HEK293 (cell line): ENCODE measurements around the gene ARCN1.
"Not testable (repeated sequence)": the region's sequence is repeated elsewhere in the genome, so short reads cannot be mapped to it uniquely, and the experiment has no call there.

Source experiments
- CTCF ChIA-PET: fragments of 350-600 bp; formaldehyde crosslinking; extraction: SDS; loops from one replicate; lab custom pipeline; 2021; ENCODE audit warnings: antibody characterized with exemption; lab: Yijun Ruan, JAX
- POLR2A ChIA-PET: fragments of 300-600 bp; formaldehyde crosslinking; extraction: SDS; loops from one replicate; lab custom pipeline; 2020; ENCODE audit warnings: antibody characterized with exemption, inconsistent platforms; lab: Yijun Ruan, JAX
- H3K27ac ChIP-seq: fragments of 200-500 bp; sonication (Bioruptor generic); 2 replicates; pipeline ENCODE4 v1.5.1; 2014; ENCODE audit warnings: low read depth, low read length, control low read depth, inconsistent platforms; ENCODE audit errors: extremely low read depth
- H3K36me3 ChIP-seq, 2 experiments: fragments of 200-500 bp in 1 of 2; sonication (Bioruptor generic) in 1 of 2; 1 replicate in 1 of 2; 2 replicates in 1 of 2; pipeline ENCODE4 v1.5.1; 2014 to 2017; ENCODE audit warnings: inconsistent platforms in 2 of 2, low read length in 2 of 2; ENCODE audit not compliant: control insufficient read depth in 2 of 2, insufficient read depth in 1 of 2
- H3K4me1 ChIP-seq: fragments of 200-500 bp; sonication (Bioruptor generic); 2 replicates; pipeline ENCODE4 v1.5.1; 2014; ENCODE audit warnings: mild to moderate bottlenecking, low read length, inconsistent platforms; ENCODE audit not compliant: control insufficient read depth, insufficient read depth
- H3K4me3 ChIP-seq: 2 replicates; pipeline ENCODE4 v1.5.1; 2011; ENCODE audit warnings: low read depth, mild to moderate bottlenecking, control low read depth, low read length, moderate library complexity
- H3K9me3 ChIP-seq: fragments of 200-500 bp; sonication (Bioruptor generic); 2 replicates; pipeline ENCODE4 v1.5.1; 2014; ENCODE audit warnings: low read depth, low read length, inconsistent platforms; ENCODE audit not compliant: control insufficient read depth, insufficient read depth
- BCL11B ChIP-seq: fragments of 450-650 bp; formaldehyde crosslinking; IDR thresholded peaks from 2 replicates; pipeline ENCODE4 v1.5.1; 2016; ENCODE audit warnings: low read depth, missing biosample characterization, missing genetic modification characterization
- EGR2 ChIP-seq: fragments of 450-650 bp; formaldehyde crosslinking; IDR thresholded peaks from 2 replicates; pipeline ENCODE4 v1.5.1; 2016; ENCODE audit warnings: low read depth, missing biosample characterization, missing genetic modification characterization
- HIC1 ChIP-seq: fragments of 450-650 bp; formaldehyde crosslinking; IDR thresholded peaks from 2 replicates; pipeline ENCODE4 v1.5.1; 2016; ENCODE audit warnings: missing biosample characterization, missing genetic modification characterization
- IKZF3 ChIP-seq: fragments of 450-650 bp; IDR thresholded peaks from 2 replicates; pipeline ENCODE4 v1.5.0; 2018; ENCODE audit warnings: missing biosample characterization, mild to moderate bottlenecking, missing genetic modification characterization, moderate library complexity
- PRDM1 ChIP-seq: fragments of 450-650 bp; formaldehyde crosslinking; IDR thresholded peaks from 2 replicates; pipeline ENCODE4; 2016; ENCODE audit warnings: missing biosample characterization, missing genetic modification characterization
- PRDM2 ChIP-seq: fragments of 450-650 bp; formaldehyde crosslinking; IDR thresholded peaks from 2 replicates; pipeline ENCODE4 v1.5.1; 2016; ENCODE audit warnings: missing biosample characterization, missing genetic modification characterization, borderline replicate concordance
- SALL2 ChIP-seq: fragments of 450-650 bp; formaldehyde crosslinking; IDR thresholded peaks from 2 replicates; pipeline ENCODE4 v1.5.0; 2017; ENCODE audit warnings: missing biosample characterization, mild to moderate bottlenecking, missing genetic modification characterization, borderline replicate concordance
- ZFP69B ChIP-seq: fragments of 450-650 bp; formaldehyde crosslinking; IDR thresholded peaks from 2 replicates; pipeline ENCODE4 v1.5.1; 2016; ENCODE audit warnings: missing biosample characterization, missing genetic modification characterization
- ZNF10 ChIP-seq: fragments of 450-650 bp; formaldehyde crosslinking; IDR thresholded peaks from 2 replicates; pipeline ENCODE4 v1.5.1; 2017; ENCODE audit warnings: missing biosample characterization, missing genetic modification characterization
- ZNF121 ChIP-seq: fragments of 450-650 bp; formaldehyde crosslinking; IDR thresholded peaks from 2 replicates; pipeline ENCODE4 v1.5.1; 2016; ENCODE audit warnings: missing biosample characterization, missing genetic modification characterization
- ZNF184 ChIP-seq: fragments of 450-650 bp; IDR thresholded peaks from 2 replicates; pipeline ENCODE4 v1.5.1; 2018; ENCODE audit warnings: missing biosample characterization, mild to moderate bottlenecking, missing genetic modification characterization
- ZNF202 ChIP-seq: fragments of 450-650 bp; formaldehyde crosslinking; IDR thresholded peaks from 2 replicates; pipeline ENCODE4 v1.5.1; 2016; ENCODE audit warnings: missing biosample characterization, missing genetic modification characterization, borderline replicate concordance
- ZNF302 ChIP-seq: fragments of 450-650 bp; formaldehyde crosslinking; IDR thresholded peaks from 2 replicates; pipeline ENCODE4 v1.5.1; 2016; ENCODE audit warnings: missing biosample characterization, missing genetic modification characterization, low read depth
- ZNF335 ChIP-seq: fragments of 450-650 bp; formaldehyde crosslinking; conservative IDR thresholded peaks from 2 replicates; pipeline ENCODE4 v1.5.1; 2016; ENCODE audit warnings: missing biosample characterization, missing genetic modification characterization
- ZNF350 ChIP-seq: fragments of 450-650 bp; formaldehyde crosslinking; IDR thresholded peaks from 2 replicates; pipeline ENCODE4 v1.5.0; 2017; ENCODE audit warnings: missing biosample characterization, mild to moderate bottlenecking, missing genetic modification characterization
- ZNF530 ChIP-seq: fragments of 450-650 bp; formaldehyde crosslinking; IDR thresholded peaks from 2 replicates; pipeline ENCODE4 v1.5.1; 2016; ENCODE audit warnings: low read depth, missing biosample characterization, missing genetic modification characterization
- ZNF561 ChIP-seq: fragments of 450-650 bp; IDR thresholded peaks from 2 replicates; pipeline ENCODE4 v1.5.1; 2018; ENCODE audit warnings: missing biosample characterization, missing genetic modification characterization, borderline replicate concordance
- ZNF600 ChIP-seq: fragments of 450-650 bp; formaldehyde crosslinking; IDR thresholded peaks from 2 replicates; pipeline ENCODE4 v1.5.1; 2016; ENCODE audit warnings: missing biosample characterization, missing genetic modification characterization
- ZNF654 ChIP-seq: fragments of 450-650 bp; formaldehyde crosslinking; IDR thresholded peaks from 2 replicates; pipeline ENCODE4 v1.5.1; 2016; ENCODE audit warnings: low read depth, missing biosample characterization, missing genetic modification characterization
- ZNF692 ChIP-seq: fragments of 450-650 bp; formaldehyde crosslinking; IDR thresholded peaks from 2 replicates; pipeline ENCODE4 v1.5.1; 2016; ENCODE audit warnings: missing biosample characterization, missing genetic modification characterization
- ZNF701 ChIP-seq: fragments of 450-650 bp; formaldehyde crosslinking; IDR thresholded peaks from 2 replicates; pipeline ENCODE4 v1.5.1; 2016; ENCODE audit warnings: missing biosample characterization, missing genetic modification characterization
- ZNF707 ChIP-seq: fragments of 450-650 bp; formaldehyde crosslinking; IDR thresholded peaks from 2 replicates; pipeline ENCODE4 v1.5.1; 2016; ENCODE audit warnings: missing biosample characterization, missing genetic modification characterization
- TF ChIP-seq, protein P1 (sequence below): fragments of 450-650 bp; formaldehyde crosslinking; IDR thresholded peaks from 2 replicates; pipeline ENCODE4 v1.5.1; 2016; ENCODE audit warnings: missing biosample characterization, missing genetic modification characterization
- TF ChIP-seq, protein P2 (sequence below): fragments of 450-650 bp; formaldehyde crosslinking; IDR thresholded peaks from 2 replicates; pipeline ENCODE4 v1.5.1; 2016; ENCODE audit warnings: missing biosample characterization, missing genetic modification characterization, borderline replicate concordance

Gene ARCN1

DNA sequence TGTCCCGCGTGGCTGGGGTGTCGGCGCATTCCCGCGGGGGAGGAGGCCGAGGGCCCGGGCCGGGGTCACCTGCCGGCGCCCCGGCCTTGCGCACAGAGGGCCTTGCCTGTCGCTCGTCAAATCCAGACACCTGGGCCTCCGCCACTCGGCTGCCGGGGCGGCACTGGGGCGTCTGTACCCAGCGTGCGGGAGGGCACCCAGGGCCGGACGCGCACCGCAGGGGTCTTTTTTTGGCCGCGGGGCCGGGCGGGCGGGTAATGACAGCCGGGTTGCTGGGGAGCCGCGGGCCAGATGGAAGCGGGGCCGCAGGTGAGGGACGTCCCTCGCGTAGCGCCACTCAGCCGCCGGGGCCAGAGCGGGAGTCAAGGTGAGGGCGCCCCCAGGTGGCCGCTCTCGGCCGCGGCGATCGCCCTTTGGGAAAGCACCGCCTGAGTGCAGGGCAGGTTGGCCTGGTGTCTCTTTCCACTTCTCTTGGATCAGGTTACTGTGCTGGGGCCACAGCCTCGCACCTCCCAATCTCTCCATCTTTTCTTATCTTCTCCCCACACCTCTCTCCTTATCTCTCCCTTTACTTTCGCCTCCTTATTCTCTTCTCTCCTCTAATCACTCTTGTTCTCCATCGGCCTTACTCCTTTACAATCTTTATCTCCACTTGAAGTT is 38.7 kb downstream of the ARCN1 start (continued):
- peak; percentile 34 for TF ChIP-seq ZNF654 (tag by site-specific recombination)
- 0 out of 2 replicates have a peak, but pooled peaks have one; percentile 12 for TF ChIP-seq ZNF10 (tag by site-specific recombination)
- TF ChIP-seq SALL2 (tag by site-specific recombination): no peak
- no peak for TF ChIP-seq ZNF302 (tag by site-specific recombination)
- peak; percentile 85 for TF ChIP-seq ZNF121 (tag by site-specific recombination)
- TF ChIP-seq ZNF530 (tag by site-specific recombination): no peak
- no peak for TF ChIP-seq ZNF561 (tag by site-specific recombination)
- no peak for TF ChIP-seq ZNF350 (tag by site-specific recombination)
- TF ChIP-seq PRDM1 (tag by site-specific recombination): peak; percentile 91
- no peak for TF ChIP-seq PRDM2
- TF ChIP-seq ZNF335 (tag by site-specific recombination): 0 out of 2 replicates have a peak, but pooled peaks have one; percentile 14
- TF ChIP-seq ZNF692 (tag by site-specific recombination): peak; percentile 47
- no peak for TF ChIP-seq ZNF707
- TF ChIP-seq IKZF3 (tag by site-specific recombination): no peak
- TF ChIP-seq, protein P1, sequence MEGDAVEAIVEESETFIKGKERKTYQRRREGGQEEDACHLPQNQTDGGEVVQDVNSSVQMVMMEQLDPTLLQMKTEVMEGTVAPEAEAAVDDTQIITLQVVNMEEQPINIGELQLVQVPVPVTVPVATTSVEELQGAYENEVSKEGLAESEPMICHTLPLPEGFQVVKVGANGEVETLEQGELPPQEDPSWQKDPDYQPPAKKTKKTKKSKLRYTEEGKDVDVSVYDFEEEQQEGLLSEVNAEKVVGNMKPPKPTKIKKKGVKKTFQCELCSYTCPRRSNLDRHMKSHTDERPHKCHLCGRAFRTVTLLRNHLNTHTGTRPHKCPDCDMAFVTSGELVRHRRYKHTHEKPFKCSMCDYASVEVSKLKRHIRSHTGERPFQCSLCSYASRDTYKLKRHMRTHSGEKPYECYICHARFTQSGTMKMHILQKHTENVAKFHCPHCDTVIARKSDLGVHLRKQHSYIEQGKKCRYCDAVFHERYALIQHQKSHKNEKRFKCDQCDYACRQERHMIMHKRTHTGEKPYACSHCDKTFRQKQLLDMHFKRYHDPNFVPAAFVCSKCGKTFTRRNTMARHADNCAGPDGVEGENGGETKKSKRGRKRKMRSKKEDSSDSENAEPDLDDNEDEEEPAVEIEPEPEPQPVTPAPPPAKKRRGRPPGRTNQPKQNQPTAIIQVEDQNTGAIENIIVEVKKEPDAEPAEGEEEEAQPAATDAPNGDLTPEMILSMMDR (tag by site-specific recombination): peak; percentile 52; the same call in 1 of the 2 replicates
- TF ChIP-seq, protein P2, sequence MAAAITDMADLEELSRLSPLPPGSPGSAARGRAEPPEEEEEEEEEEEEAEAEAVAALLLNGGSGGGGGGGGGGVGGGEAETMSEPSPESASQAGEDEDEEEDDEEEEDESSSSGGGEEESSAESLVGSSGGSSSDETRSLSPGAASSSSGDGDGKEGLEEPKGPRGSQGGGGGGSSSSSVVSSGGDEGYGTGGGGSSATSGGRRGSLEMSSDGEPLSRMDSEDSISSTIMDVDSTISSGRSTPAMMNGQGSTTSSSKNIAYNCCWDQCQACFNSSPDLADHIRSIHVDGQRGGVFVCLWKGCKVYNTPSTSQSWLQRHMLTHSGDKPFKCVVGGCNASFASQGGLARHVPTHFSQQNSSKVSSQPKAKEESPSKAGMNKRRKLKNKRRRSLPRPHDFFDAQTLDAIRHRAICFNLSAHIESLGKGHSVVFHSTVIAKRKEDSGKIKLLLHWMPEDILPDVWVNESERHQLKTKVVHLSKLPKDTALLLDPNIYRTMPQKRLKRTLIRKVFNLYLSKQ (tag by site-specific recombination): no peak
- TF ChIP-seq ZNF184 (tag by site-specific recombination): no peak
- peak; percentile 83 for TF ChIP-seq ZNF600
- 0 out of 2 replicates have a peak, but pooled peaks have one; percentile 50 for TF ChIP-seq BCL11B
- no peak for TF ChIP-seq ZNF701 (tag by site-specific recombination)
- TF ChIP-seq ZFP69B (tag by site-specific recombination): 0 out of 2 replicates have a peak, but pooled peaks have one; percentile 39
- peak; percentile 42; the same call in 1 of the 2 replicates for TF ChIP-seq EGR2 (tag by site-specific recombination)
- no peak for TF ChIP-seq ZNF202 (tag by site-specific recombination)
- TF ChIP-seq HIC1 (tag by site-specific recombination): no peak

DNA sequence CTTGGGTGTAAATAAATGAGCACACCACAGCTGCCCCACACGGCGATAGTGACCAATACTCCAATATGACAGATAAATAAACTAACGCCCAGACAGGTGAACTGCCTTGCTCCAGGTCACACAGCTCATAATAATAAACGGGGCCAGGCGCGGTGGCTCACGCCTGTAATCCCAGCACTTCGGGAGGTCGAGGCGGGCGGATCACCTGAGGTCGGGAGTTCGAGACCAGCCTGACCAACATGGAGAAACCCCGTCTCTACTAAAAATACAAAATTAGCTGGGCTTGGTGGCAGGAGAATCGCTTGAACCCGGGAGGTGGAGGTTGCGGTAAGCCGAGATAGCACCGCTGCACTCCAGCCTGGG is 39.2 kb downstream of the ARCN1 start:
- H3K9me3 ChIP-seq, H3K27ac ChIP-seq, H3K4me1 ChIP-seq, H3K4me3 ChIP-seq: not testable (repeated sequence)
- ChIA-PET POLR2A (interaction anchor here (1.0 to 1.8 kb wide), 2 partner anchors 39 to 386 kb away, joined by 3 to 4 read pairs; partner anchors contain the start of genes ARCN1 and CENATAC), CTCF (interaction anchor here (0.5 to 4.3 kb wide), 11 partner anchors 11 to 1566 kb away, joined by 3 to 31 read pairs (median 3); no protein-coding TSS in a partner anchor)
- peaks cover 0 to 17% of the 10 kb centered on the region in 2 experiments; a peak in 1 of 3 replicates for H3K36me3 ChIP-seq
